Stimulated activated CD4-positive, alpha-beta T cell treated with anti-CD3 and anti-CD28 coated beads, Interleukin-2, amount 100 ng/mL, for 4 hours (primary cell): ENCODE data around the gene EFCAB14.
"Not testable (repeated sequence)": the region's sequence is repeated elsewhere in the genome, so short reads cannot be mapped to it uniquely, and the experiment has no call there.

Experiments used
- DNase-seq: peaks from one replicate; pipeline ENCODE4 v3.0.0-alpha.2; 2020; ENCODE audit warnings: low read depth

Gene EFCAB14

GRCh38 chr1:46721686-46722205 is 2.8 kb upstream of the EFCAB14 start:
- no peak for DNase-seq

GRCh38 chr1:46721204-46721603 is 2.3 kb upstream of the EFCAB14 start:
- DNase-seq, result no peak

GRCh38 chr1:46720319-46720718 is 1.4 kb upstream of the EFCAB14 start:
- DNase-seq, result not testable (repeated sequence)

- DNase-seq, result no peak
Observed at GRCh38 chr1:46719689-46720088, 775 bp upstream of the EFCAB14 start.

GRCh38 chr1:46718340-46718726 is 581 bp downstream of the EFCAB14 start:
- DNase-seq, result no peak

GRCh38 chr1:46717654-46718053 is 1.3 kb downstream of the EFCAB14 start:
- DNase-seq, result no peak

GRCh38 chr1:46714976-46715375 is 3.9 kb downstream of the EFCAB14 start:
- DNase-seq, result no peak

- DNase-seq, result no peak
Observed at GRCh38 chr1:46708121-46708520, 10.8 kb downstream of the EFCAB14 start.

GRCh38 chr1:46705408-46705807 is 13.5 kb downstream of the EFCAB14 start:
- no peak for DNase-seq

- DNase-seq, result no peak
Observed at GRCh38 chr1:46703927-46704641, 14.8 kb downstream of the EFCAB14 start.

GRCh38 chr1:46699666-46700065 is 19.2 kb downstream of the EFCAB14 start:
- no peak for DNase-seq

GRCh38 chr1:46697053-46697452 is 21.9 kb downstream of the EFCAB14 start:
- no peak for DNase-seq

GRCh38 chr1:46694676-46695075 is 24.2 kb downstream of the EFCAB14 start:
- DNase-seq, result not testable (repeated sequence)

- DNase-seq, result no peak
Observed at GRCh38 chr1:46692811-46693770, 25.8 kb downstream of the EFCAB14 start.

- DNase-seq, result no peak
Observed at GRCh38 chr1:46691997-46692790, 26.7 kb downstream of the EFCAB14 start.

- no peak for DNase-seq
Observed at GRCh38 chr1:46690931-46691421, 27.9 kb downstream of the EFCAB14 start.

- DNase-seq, result no peak
Observed at GRCh38 chr1:46689897-46690296, 29.0 kb downstream of the EFCAB14 start.

- no peak for DNase-seq
Observed at GRCh38 chr1:46689356-46689755, 29.6 kb downstream of the EFCAB14 start.

- no peak for DNase-seq
Observed at GRCh38 chr1:46687921-46688509, 30.9 kb downstream of the EFCAB14 start.

- no peak for DNase-seq
Observed at GRCh38 chr1:46687093-46687659, 31.7 kb downstream of the EFCAB14 start.

- DNase-seq, result no peak
Observed at GRCh38 chr1:46686255-46686654, 32.7 kb downstream of the EFCAB14 start.
